ENCODE results near the gene INTU. TPM values are rescaled to one million over a fixed set of nuclear protein-coding genes. Genes with fewer than 3 reads are reported as not detected.

Gene INTU
- total RNA-seq, 1 experiment from 2014 or later = 10.7 TPM

DNA sequence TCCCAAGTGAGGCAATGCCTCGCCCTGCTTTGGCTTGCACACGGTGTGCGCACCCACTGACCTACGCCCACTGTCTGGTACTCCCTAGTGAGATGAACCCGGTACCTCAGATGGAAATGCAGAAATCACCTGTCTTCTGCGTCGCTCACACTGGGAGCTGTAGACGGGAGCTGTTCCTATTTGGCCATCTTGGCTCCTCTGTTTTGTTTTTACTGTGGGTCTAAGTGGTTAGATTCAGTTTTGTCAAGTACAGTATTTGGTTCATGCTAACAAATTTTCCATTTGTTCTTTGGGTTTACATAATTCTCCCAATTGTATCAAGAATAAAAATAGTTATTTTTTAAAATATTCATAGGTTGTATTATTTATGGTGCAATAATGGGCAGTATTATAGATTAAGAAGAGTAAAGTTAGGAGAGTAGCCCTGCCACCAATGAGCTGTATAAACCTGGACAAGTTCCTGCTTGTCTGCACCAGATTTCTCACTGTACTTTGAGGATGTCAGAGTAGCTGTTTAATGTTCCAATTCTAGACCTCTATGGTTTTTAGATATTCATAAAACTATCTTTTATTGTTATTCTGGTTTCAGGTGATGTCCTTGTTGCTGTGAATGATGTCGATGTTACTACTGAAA, 23.4 kb downstream of the INTU start:
- Histone ChIP-seq H3K9ac (ENCODE audit: extremely low read depth, insufficient read length, low read length) (peak overlapping the region; percentile 50), H2BK120ac (ENCODE audit: low read depth, low read length, poor library complexity, severe bottlenecking) (no peak overlapping the region), H3K4me1 (ENCODE audit: insufficient read depth, low read length) (no peaks in the 10 kb centered on the region), H2AK5ac (ENCODE audit: insufficient read length, low read length) (no peak overlapping the region), H2BK15ac (ENCODE audit: low read depth, low read length) (no peak overlapping the region), H4K91ac (ENCODE audit: insufficient read length, low read depth, low read length) (no peak overlapping the region), H3K18ac (ENCODE audit: insufficient read length, low read depth, low read length) (no peak overlapping the region), H3T11ph (ENCODE audit: low read length) (no peak overlapping the region), H3K79me2 (ENCODE audit: insufficient read depth, low read length) (no peaks in the 10 kb centered on the region), H2BK20ac (ENCODE audit: low read depth, low read length, poor library complexity, severe bottlenecking) (no peak overlapping the region), H2BK12ac (ENCODE audit: insufficient read length, low read depth, low read length) (no peak overlapping the region), H3K27ac (ENCODE audit: insufficient read length, low read depth, low read length) (no peak overlapping the region), H3K9me3 (ENCODE audit: control insufficient read depth, low read depth, low read length) (no peaks in the 10 kb centered on the region), H3K56ac (ENCODE audit: insufficient read length, low read depth, low read length) (no peak overlapping the region), H4K20me1 (ENCODE audit: control insufficient read depth, insufficient read depth, insufficient read length) (no peaks in the 10 kb centered on the region), H3K14ac (ENCODE audit: insufficient read depth, low read length) (no peak overlapping the region), H2AFZ (ENCODE audit: low read length) (no peak overlapping the region), H3K4me2 (ENCODE audit: insufficient read depth, insufficient read length, low read length) (peak overlapping the region; percentile 57), H3K27me3 (ENCODE audit: insufficient read depth, low read length) (no peaks in the 10 kb centered on the region), H2BK5ac (ENCODE audit: insufficient read length, low read length) (no peak overlapping the region), H4K8ac (replicated peaks; ENCODE audit: insufficient read length, low read depth, low read length) (no peak overlapping the region), H3K4ac (ENCODE audit: low read depth, low read length) (no peak overlapping the region), H4K5ac (ENCODE audit: insufficient read length, low read depth, low read length) (no peak overlapping the region), H3K79me1 (ENCODE audit: insufficient read depth, low read depth, low read length, poor library complexity, severe bottlenecking) (no peaks in the 10 kb centered on the region), H3K23ac (ENCODE audit: insufficient read length, low read depth, low read length) (no peak overlapping the region), H3K23me2 (ENCODE audit: insufficient read length, low read depth, low read length, poor library complexity, severe bottlenecking) (no peaks in the 10 kb centered on the region)
- no peak for DNase-seq
- Mint-ChIP-seq H3K27ac (peak overlapping the region; percentile 93 to 99 (median 94)), H3K4me1 (peaks cover 15% of the 10 kb centered on the region in 2 experiments), H3K27me3 (ENCODE audit: low read depth) (no peaks in the 10 kb centered on the region), H3K36me3 (ENCODE audit: insufficient read depth in 1 of 3, low read depth in 3 of 3) (peaks cover 4 to 12% (median 8%) of the 10 kb centered on the region in 3 experiments; a peak in 6 of 7 replicates), H3K4me3 (peak overlapping the region; percentile 75 to 86), H3K9me3 (peaks cover 0 to 4% of the 10 kb centered on the region in 2 experiments; a peak in 4 of 5 replicates)
- WGBS (ENCODE audit: extremely low coverage, insufficient read length, low lambda C conversion rate) = no CpG with 5 or more reads among the region's 9 CpGs
- TF ChIP-seq CTCF (conservative IDR thresholded peaks at IDR 0.05) = no peak

Measured in H9 (cell line).